Measurements from ENCODE around the gene FAM221B.

The FAM221B gene

GRCh38 chr9:35845824-35846771 lies 17.6 kb upstream of the FAM221B start:
- DNase-seq (ENCODE audit: low spot score): no peak

- peak; percentile 88 for DNase-seq (ENCODE audit: low spot score)
These were observed 16.2 kb upstream of the FAM221B start for GRCh38 chr9:35844628-35845270.

DNA sequence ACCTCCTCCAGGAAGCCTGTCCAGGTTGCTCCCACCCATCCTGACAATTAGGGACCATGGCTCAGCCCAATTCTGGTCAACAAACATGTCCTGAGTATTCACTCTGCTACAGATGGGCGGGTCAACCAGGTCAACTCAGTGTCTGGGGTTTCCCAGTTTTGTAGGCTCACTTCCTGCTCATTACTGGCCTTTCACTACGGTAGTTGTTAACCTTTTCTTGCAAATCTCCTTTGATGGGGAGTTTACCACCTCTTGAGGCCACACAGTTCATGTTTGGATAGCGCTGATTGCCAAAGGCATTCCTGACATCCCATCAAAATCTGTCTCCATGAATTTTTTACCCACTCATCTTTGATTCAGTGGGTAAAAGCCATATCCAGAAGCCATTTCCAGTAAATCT lies 14.3 kb upstream of the FAM221B start:
- DNase-seq (ENCODE audit: low spot score): no peak

GRCh38 chr9:35842020-35842745 lies 13.7 kb upstream of the FAM221B start:
- DNase-seq (ENCODE audit: low spot score): no peak

GRCh38 chr9:35841645-35841900 lies 13.0 kb upstream of the FAM221B start:
- DNase-seq (ENCODE audit: low spot score): no peak

DNA sequence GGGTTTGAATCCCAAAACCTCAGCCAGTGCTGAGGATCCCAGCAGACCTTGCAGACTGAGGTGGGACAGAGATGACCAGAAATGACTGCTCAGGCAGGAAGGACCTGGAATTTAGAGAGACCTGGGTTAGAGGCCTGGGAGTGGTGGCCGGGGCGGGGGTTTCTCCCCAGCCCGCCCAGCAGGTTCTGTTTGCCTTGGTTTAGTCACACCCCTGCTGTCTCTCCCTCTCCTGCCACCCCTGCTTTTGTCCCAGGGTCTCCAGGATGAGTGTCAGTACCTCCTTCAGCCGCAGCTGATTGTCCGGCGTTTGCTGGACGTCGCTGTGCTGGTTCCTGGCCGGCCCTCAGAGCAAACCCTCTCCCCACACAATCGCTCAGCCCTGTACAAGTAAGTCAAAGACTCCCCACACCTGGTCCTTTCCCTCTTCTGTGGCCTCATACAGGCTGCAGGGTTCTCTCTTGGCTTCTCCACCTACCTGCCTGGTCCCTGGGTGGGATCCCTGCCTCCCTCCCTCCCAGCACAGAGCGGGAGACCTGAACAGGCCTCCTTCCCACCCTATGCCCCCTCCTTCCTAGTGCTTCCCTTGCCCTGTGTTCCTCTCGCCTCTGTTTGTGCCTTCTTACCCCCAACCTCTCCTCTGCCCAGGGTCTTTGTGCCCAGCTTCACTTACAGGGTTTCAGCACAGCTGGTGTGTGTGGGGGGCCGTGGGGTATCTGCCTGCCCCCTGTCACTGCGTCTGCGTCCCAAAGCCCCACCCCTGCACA lies 12.5 kb upstream of the FAM221B start:
- no peak for DNase-seq (ENCODE audit: low spot score)

DNA sequence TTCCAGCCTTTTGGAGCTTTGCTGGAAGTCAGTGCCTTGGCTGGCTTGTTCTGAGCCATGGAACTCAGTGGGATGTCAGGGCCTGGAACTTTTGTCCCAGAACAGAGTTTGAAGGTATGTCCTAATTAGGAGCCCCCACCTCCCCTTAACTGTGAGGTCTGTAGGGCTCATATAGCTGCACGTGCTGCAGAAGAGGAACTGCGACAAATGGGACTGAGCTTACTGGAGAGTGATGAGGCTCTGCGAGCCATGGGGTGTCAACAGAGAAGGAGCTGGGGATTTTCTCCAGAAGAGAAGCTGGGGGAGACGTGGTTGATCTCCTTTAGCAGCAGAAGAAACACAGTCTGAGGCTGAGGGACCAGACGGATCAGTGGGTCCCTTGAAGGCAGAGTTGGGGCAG lies 11.4 kb upstream of the FAM221B start:
- no peak for DNase-seq (ENCODE audit: low spot score)

DNA sequence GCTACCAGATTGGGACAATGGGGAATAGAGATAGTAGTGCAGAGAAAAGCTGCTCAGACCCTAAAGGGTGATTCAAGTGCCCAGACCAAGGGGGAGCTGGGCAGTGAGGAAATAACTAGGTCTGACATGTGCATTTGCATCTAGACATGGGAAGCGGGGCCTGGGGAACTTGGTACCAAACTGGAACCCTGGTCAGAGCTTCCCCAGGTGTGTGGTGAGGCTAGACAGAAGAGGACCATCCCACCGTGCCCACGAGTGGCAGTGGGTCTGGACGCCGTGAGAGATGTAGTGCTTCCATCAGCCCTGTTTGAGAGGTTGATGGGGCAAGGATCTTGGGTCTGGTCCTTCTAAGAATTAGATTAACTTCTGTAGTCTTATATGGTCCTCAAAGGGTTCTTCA lies 8.1 kb upstream of the FAM221B start:
- DNase-seq (ENCODE audit: low spot score): no peak

DNA sequence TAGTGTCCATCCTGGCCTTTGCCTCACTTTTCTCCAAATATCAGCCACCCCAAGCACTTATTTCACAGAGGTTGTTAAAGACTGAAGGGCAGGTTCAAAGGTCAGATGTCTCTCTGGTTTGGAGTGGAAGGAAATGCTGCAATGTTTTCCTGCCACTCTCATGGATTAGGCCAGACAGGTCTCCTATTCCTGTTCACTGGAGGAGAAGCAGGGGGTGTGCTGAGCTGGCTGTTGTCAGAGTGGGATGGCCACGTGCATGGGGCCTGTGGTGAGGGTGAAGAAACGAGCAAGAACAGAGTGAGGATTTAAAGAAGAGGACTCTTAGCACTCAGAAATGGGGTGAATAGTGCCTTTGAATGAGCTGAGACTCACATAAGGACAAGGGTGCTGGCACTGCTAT lies 7.2 kb upstream of the FAM221B start:
- DNase-seq (ENCODE audit: low spot score): no peak

GRCh38 chr9:35835216-35835632 lies 6.7 kb upstream of the FAM221B start:
- DNase-seq (ENCODE audit: low spot score): no peak

GRCh38 chr9:35834260-35835215 lies 6.0 kb upstream of the FAM221B start:
- no peak for DNase-seq (ENCODE audit: low spot score)

- no peak for DNase-seq (ENCODE audit: low spot score)
These were observed 4.3 kb upstream of the FAM221B start for GRCh38 chr9:35832814-35833213.

DNA sequence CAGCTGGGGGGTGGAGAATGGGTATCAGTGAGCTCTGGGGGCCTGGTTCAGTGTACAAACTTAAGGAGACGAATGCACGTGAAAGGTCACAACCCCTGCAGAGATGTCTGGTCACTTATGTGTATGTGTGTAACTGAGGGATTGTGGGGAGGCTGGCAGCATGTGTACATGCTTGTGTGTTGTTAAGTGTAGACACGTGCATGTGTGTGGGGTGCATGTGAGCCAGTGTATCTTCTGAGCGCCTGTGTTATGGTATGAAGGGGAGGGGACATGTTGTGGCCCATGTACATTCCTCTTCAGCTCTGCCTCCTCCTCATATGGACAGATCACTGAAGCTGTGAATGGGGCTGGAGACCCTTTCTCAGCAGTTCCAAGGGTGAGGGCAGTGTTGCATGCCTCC lies 2.5 kb upstream of the FAM221B start:
- DNase-seq (ENCODE audit: low spot score): no peak

DNA sequence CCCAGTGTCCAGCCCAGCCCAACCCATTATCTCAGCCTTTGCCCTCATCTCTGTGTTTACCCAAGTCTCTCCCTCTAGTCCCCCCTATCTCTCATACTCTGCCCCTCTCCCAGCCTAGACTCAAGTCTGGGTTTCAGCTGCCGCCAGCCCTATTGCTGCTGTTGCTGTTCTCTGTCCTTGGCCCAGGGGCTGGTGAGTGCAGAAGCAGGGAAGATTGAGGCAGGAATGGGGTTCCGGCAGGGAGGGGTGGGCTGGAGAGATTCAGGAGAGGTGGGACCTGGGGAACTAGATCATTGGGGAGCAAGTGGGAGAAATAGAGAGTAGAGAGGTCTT lies 1.2 kb upstream of the FAM221B start:
- DNase-seq (ENCODE audit: low spot score): no peak

- peak; percentile 91 for DNase-seq (ENCODE audit: low spot score)
These were observed 692 bp upstream of the FAM221B start, which contains the start of gene TMEM8B for GRCh38 chr9:35829084-35829763. Gene TMEM8B, plus strand, starts transcription at chr9:35829228. Its CDS starts 220 bp downstream, at chr9:35829448.

DNA sequence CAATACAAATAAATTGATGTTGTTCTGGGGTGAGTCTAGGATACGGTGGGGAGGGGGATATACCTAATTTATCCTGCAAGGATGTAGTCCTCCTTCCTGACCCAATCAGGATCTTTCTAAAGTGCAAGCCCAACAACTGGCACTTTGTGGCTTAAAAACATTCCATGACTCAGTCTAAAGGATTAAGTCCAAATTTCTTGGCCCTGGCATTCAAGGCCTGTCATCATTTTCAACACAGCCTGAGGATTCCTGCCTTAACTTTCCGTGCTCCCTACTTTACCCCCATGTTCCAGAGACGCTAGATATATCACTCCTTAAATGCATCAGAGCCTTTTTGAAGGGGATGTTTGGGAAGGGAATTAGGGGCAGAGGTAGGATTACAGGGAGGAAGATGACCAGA lies 1.0 kb downstream of the FAM221B start:
- DNase-seq (ENCODE audit: low spot score): peak; percentile 33

GRCh38 chr9:35826071-35826701 lies 2.3 kb downstream of the FAM221B start:
- peak; percentile 57 for DNase-seq (ENCODE audit: low spot score)

GRCh38 chr9:35822926-35823325 lies 5.6 kb downstream of the FAM221B start:
- DNase-seq (ENCODE audit: low spot score): no peak

DNA sequence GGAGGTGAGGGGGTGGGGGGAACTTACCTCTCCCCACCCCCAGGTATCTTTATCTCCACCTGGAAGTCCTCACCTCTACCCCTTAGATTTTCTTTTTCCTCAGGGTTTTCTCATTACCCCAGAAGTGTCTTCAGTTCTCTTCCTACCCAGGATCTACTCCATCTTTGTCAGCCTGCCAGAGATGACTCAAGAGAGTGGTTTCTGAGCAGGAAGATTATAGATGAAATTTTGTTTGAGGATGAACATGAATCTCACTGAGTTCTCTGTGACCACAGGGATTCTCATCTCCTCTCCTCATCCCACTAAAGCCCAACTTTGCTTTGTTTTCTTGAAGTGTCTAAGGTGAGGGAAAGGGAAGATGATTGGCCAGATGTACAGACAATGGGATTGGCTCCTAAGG lies 8.5 kb downstream of the FAM221B start:
- peak; percentile 35 for DNase-seq (ENCODE audit: low spot score)

- no peak for DNase-seq (ENCODE audit: low spot score)
These were observed 10.2 kb downstream of the FAM221B start for GRCh38 chr9:35818341-35818740.

Data from RKO (cell line).